DOHH2 (cell line): ENCODE results near the gene TMEM161A.

Source experiments
- H3F3A ChIP-seq: fragments of 200-600 bp; sonication (generic), shearing (Covaris generic); 2 replicates; pipeline ENCODE4 v1.6.0; 2016; ENCODE audit warnings: antibody characterized with exemption, mild to moderate bottlenecking; ENCODE audit not compliant: control insufficient read depth, insufficient read depth
- H3K27ac ChIP-seq: fragments of 200-600 bp; sonication (generic); 2 replicates; pipeline ENCODE4 v1.5.1; 2014; ENCODE audit warnings: low read depth, mild to moderate bottlenecking, low read length, moderate library complexity
- H3K27me3 ChIP-seq: fragments of 200-600 bp; sonication (generic); 2 replicates; pipeline ENCODE4 v1.6.1; 2014; ENCODE audit warnings: mild to moderate bottlenecking, low read length, mixed read lengths; ENCODE audit not compliant: control insufficient read depth
- H3K36me3 ChIP-seq: fragments of 200-600 bp; sonication (generic); 2 replicates; pipeline ENCODE4 v1.6.1; 2014; ENCODE audit warnings: mild to moderate bottlenecking, low read length, moderate library complexity, mixed read lengths; ENCODE audit not compliant: control insufficient read depth
- H3K4me1 ChIP-seq: fragments of 200-600 bp; sonication (generic); 2 replicates; pipeline ENCODE4 v1.6.1; 2014; ENCODE audit warnings: mild to moderate bottlenecking, low read length, mixed read lengths; ENCODE audit not compliant: control insufficient read depth
- H3K4me2 ChIP-seq: fragments of 200-600 bp; sonication (generic); 2 replicates; pipeline ENCODE4 v1.6.0; 2014; ENCODE audit warnings: mild to moderate bottlenecking, low read length, moderate library complexity
- H3K4me3 ChIP-seq: fragments of 200-600 bp; sonication (generic); 2 replicates; pipeline ENCODE4 v1.5.1; 2014; ENCODE audit warnings: mild to moderate bottlenecking, low read length, mixed read lengths
- H3K79me2 ChIP-seq: fragments of 200-600 bp; sonication (generic); 2 replicates; pipeline ENCODE4 v1.6.1; 2014; ENCODE audit warnings: mild to moderate bottlenecking, low read length, mixed read lengths; ENCODE audit not compliant: control insufficient read depth
- H3K9me2 ChIP-seq: fragments of 200-600 bp; sonication (generic); replicated peaks from 2 replicates; pipeline ENCODE4 v1.6.1; 2014; ENCODE audit warnings: mild to moderate bottlenecking, low read length, mixed read lengths; ENCODE audit not compliant: control insufficient read depth
- H3K9me3 ChIP-seq: fragments of 200-600 bp; sonication (generic); 2 replicates; pipeline ENCODE4 v1.6.1; 2014; ENCODE audit warnings: antibody characterized with exemption, low read length, mixed read lengths; ENCODE audit not compliant: control insufficient read depth, insufficient read depth
- H4K20me1 ChIP-seq: fragments of 200-600 bp; sonication (generic); 2 replicates; pipeline ENCODE4 v1.6.0; 2014; ENCODE audit warnings: low read depth, mild to moderate bottlenecking, antibody characterized with exemption, low read length, moderate library complexity; ENCODE audit not compliant: control insufficient read depth, insufficient read depth
- CTCF ChIP-seq: fragments of 200-600 bp; sonication (generic); IDR thresholded peaks from one replicate; pipeline ENCODE4 v1.5.1; 2014; ENCODE audit warnings: antibody characterized with exemption, mild to moderate bottlenecking, low read depth, low read length; ENCODE audit not compliant: poor library complexity, severe bottlenecking
- EZH2phosphoT487 ChIP-seq: fragments of 200-600 bp; sonication (generic); IDR thresholded peaks from 2 replicates; pipeline ENCODE4 v1.6.1; 2017; ENCODE audit warnings: borderline replicate concordance, mild to moderate bottlenecking, antibody characterized with exemption, low read length, moderate library complexity, mixed read lengths

TMEM161A gene

GRCh38 chr19:19169236-19170052, 31.2 kb upstream of the TMEM161A start:
- no peaks in the 10 kb centered on the region for H3K27me3 ChIP-seq
- H3K4me2 ChIP-seq: peak overlapping the region; percentile 91
- peak overlapping the region; percentile 96 for H3K4me3 ChIP-seq
- H3K79me2 ChIP-seq: peaks cover 74% of the 10 kb centered on the region
- TF ChIP-seq EZH2phosphoT487 (no peak), CTCF (no peak)
- H3K36me3 ChIP-seq: peaks cover 53% of the 10 kb centered on the region
- H3K4me1 ChIP-seq: peaks cover 67% of the 10 kb centered on the region
- H4K20me1 ChIP-seq: peaks cover 12% of the 10 kb centered on the region; the same call in 1 of the 2 replicates
- peaks cover 33% of the 10 kb centered on the region for H3F3A ChIP-seq
- peak overlapping the region; percentile 97 for H3K27ac ChIP-seq
- H3K9me2 ChIP-seq: no peaks in the 10 kb centered on the region
- H3K9me3 ChIP-seq: no peaks in the 10 kb centered on the region

DNA sequence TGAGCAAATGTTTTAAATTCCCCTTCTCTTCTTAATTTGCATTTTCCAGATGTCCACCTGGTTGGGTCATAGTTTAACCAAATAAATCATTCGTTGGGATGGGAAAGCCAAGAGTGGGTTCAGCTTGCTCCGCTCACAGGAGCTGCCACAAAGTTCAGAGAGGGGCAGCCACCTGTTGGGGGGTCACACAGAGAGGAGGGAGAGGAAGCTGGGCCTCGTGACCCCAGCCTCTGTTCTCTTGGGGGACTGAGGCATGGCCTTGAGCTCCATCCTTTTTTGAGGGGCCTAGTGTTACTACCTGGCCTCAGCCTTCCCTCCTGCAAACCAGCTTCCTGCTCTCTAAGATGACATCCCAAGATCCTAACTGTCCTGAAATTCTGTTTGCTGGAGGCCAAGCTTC, 29.3 kb upstream of the TMEM161A start:
- Histone ChIP-seq H3K4me3 (peak overlapping the region; percentile 96), H3K79me2 (peaks cover 92% of the 10 kb centered on the region), H3F3A (peaks cover 48% of the 10 kb centered on the region), H3K4me1 (peaks cover 70% of the 10 kb centered on the region), H3K9me2 (no peaks in the 10 kb centered on the region), H3K4me2 (peak overlapping the region; percentile 91), H3K9me3 (no peaks in the 10 kb centered on the region), H3K27ac (peak overlapping the region; percentile 97), H3K36me3 (peaks cover 71% of the 10 kb centered on the region), H3K27me3 (no peaks in the 10 kb centered on the region), H4K20me1 (peaks cover 12% of the 10 kb centered on the region; the same call in 1 of the 2 replicates)
- TF ChIP-seq CTCF: no peak
- TF ChIP-seq EZH2phosphoT487: no peak

- H3K27ac ChIP-seq: peak overlapping the region; percentile 97
Observed at GRCh38 chr19:19165396-19165795, 27.1 kb upstream of the TMEM161A start.

More at GRCh38 chr19:19165396-19165795, 27.1 kb upstream of the TMEM161A start:
- Histone ChIP-seq H3K9me3 (no peaks in the 10 kb centered on the region), H3K36me3 (peaks cover 85% of the 10 kb centered on the region), H3K4me1 (peaks cover 69% of the 10 kb centered on the region), H3K4me3 (peak overlapping the region; percentile 96), H3K79me2 (peaks cover 96% of the 10 kb centered on the region), H3F3A (peaks cover 64% of the 10 kb centered on the region), H3K9me2 (no peaks in the 10 kb centered on the region), H3K4me2 (peak overlapping the region; percentile 91), H4K20me1 (peaks cover 12% of the 10 kb centered on the region; the same call in 1 of the 2 replicates), H3K27me3 (no peaks in the 10 kb centered on the region)
- TF ChIP-seq EZH2phosphoT487 (no peak), CTCF (no peak)
